GM21447 (cell line): ENCODE data around the gene KLHDC1.
"Not testable (repeated sequence)": the region's sequence is repeated elsewhere in the genome, so short reads cannot be mapped to it uniquely, and the experiment has no call there.

Experiments
- ATAC-seq: cut with Tn5 transposase; IDR thresholded peaks from one replicate; pipeline ENCODE4 v1.9.1; 2021; ENCODE audit not compliant: unreplicated experiment

Gene KLHDC1

GRCh38 chr14:49781040-49781439 lies 88.1 kb downstream of the KLHDC1 start:
- not testable (repeated sequence) for ATAC-seq

DNA sequence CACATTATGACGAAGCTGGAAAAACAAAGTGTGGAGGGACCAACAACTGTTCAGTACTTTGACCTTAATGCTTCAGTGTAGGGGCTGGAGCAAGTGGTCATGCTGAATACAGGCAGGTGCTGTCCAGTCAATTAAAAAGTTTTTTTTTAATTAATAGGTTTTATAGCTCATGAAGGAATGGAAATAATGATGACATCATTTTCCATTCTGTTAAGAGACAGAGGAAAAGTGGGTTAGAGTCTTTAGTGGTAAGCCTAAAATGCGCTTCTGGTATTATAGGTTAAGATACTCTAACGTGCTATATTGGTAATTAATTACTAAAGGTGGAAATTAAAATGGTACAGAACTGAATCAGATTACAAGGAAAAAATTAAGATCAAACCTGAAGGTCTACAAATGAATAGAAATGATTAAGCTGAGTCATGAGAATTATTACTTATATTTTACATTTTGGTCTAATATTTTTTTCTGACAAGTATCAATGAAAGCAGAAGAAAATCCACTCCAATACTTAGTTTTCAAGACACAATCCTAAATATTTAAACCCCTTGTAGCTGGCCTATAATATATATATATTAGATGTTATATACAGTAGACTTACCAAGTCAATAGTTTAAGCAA lies 90.6 kb downstream of the KLHDC1 start:
- no peak for ATAC-seq

- no peak for ATAC-seq
Observed at GRCh38 chr14:49786315-49786714, 93.4 kb downstream of the KLHDC1 start.

DNA sequence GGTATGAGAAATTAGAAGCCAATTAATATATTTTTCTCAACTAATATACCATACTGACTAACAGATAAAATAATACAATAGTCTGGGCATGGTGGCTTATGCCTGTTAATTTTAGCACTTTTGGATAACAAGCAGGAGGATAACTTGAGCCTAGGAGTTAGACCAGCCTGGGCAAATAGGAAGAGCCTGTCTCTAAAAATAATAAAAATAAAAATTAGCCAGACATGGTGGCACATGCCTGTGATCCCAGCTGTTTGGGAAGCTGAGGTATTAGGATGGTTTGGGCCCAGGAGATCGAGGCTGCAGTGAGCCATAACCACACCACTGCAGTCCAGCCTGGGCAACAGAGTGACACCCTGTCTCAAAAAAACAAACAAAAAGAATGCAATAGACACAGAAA lies 99.7 kb downstream of the KLHDC1 start:
- no peak for ATAC-seq

DNA sequence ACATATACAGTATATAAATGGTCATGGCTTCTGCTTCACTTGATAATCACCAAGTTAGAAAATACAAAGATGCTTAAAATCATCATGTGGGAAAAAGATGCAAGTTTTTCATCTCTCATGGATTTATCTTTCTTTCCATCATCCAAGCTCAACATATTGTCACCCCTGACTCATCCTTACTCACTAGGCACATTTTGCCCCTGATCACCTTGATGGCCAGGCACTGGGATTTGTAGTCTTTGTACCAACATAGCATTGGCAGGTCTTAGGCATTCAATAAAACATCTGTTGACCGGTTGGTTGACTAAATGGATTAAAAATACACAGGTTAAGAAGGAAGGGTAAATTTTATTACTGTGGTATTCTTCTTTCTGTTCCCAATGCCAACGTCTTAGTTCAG lies 103.1 kb downstream of the KLHDC1 start:
- no peak for ATAC-seq
